Measurements from ENCODE around the gene MIOX.

- TF ChIP-seq CTCF (conservative IDR thresholded peaks at IDR 0.05): no peak
- no peak for TF ChIP-seq EZH2 (IDR thresholded peaks at IDR 0.05; ENCODE audit: low read depth)
Measured at GRCh38 chr22:50505276-50505775, 18.7 kb downstream of the MIOX start.

Data from PC-9 (cell line).